KG1 (cell line): ENCODE results near the gene PEX10.

ENCODE experiments used
- DNase-seq: peaks from one replicate; lab custom pipeline; 2025; lab: John Stamatoyannopoulos, UW

The PEX10 gene

GRCh38 chr1:2388004-2388913 is 24.1 kb downstream of the PEX10 start:
- no peak for DNase-seq

- no peak for DNase-seq
Observed at GRCh38 chr1:2386636-2387611, 25.4 kb downstream of the PEX10 start.

GRCh38 chr1:2385606-2386280 is 26.6 kb downstream of the PEX10 start:
- DNase-seq, result no peak

- no peak for DNase-seq
Observed at GRCh38 chr1:2384941-2385481, 27.4 kb downstream of the PEX10 start.

- DNase-seq, result no peak
Observed at GRCh38 chr1:2384130-2384860, 28.1 kb downstream of the PEX10 start.

GRCh38 chr1:2383576-2383975 is 28.8 kb downstream of the PEX10 start:
- no peak for DNase-seq

- no peak for DNase-seq
Observed at GRCh38 chr1:2382621-2383361, 29.6 kb downstream of the PEX10 start.

- peak; percentile 34 for DNase-seq
Observed at GRCh38 chr1:2381741-2382620, 30.4 kb downstream of the PEX10 start.

GRCh38 chr1:2380816-2381591 is 31.4 kb downstream of the PEX10 start:
- DNase-seq, result no peak

GRCh38 chr1:2379733-2380404 is 32.5 kb downstream of the PEX10 start:
- no peak for DNase-seq

GRCh38 chr1:2378956-2379732 is 33.2 kb downstream of the PEX10 start:
- no peak for DNase-seq

- DNase-seq, result no peak
Observed at GRCh38 chr1:2378441-2378851, 33.9 kb downstream of the PEX10 start.

GRCh38 chr1:2377751-2378440 is 34.5 kb downstream of the PEX10 start:
- no peak for DNase-seq

- DNase-seq, result no peak
Observed at GRCh38 chr1:2376931-2377672, 35.3 kb downstream of the PEX10 start.

- DNase-seq, result no peak
Observed at GRCh38 chr1:2376261-2376741, 36.1 kb downstream of the PEX10 start.

GRCh38 chr1:2375923-2376260 is 36.5 kb downstream of the PEX10 start:
- no peak for DNase-seq
